NCI-H1417 (cell line): ENCODE results near the gene SMARCB1.

Source experiments
- DNase-seq, 3 experiments: peaks; one replicate each; lab custom pipeline; 2025; lab: John Stamatoyannopoulos, UW

Gene SMARCB1

GRCh38 chr22:23803001-23803819 is 16.4 kb downstream of the SMARCB1 start:
- no peak for DNase-seq

- no peak for DNase-seq
These were observed 18.1 kb downstream of the SMARCB1 start for GRCh38 chr22:23804781-23805291.

GRCh38 chr22:23806837-23807236 is 20.1 kb downstream of the SMARCB1 start:
- DNase-seq: no peak

- no peak for DNase-seq
These were observed 25.6 kb downstream of the SMARCB1 start for GRCh38 chr22:23812378-23812777.

- no peak for DNase-seq
These were observed 28.9 kb downstream of the SMARCB1 start for GRCh38 chr22:23815541-23816155.

- no peak for DNase-seq
These were observed 29.6 kb downstream of the SMARCB1 start for GRCh38 chr22:23816156-23816976.

- DNase-seq: no peak
These were observed 30.4 kb downstream of the SMARCB1 start for GRCh38 chr22:23817146-23817545.

- no peak for DNase-seq
These were observed 31.8 kb downstream of the SMARCB1 start for GRCh38 chr22:23818541-23818940.

GRCh38 chr22:23820748-23821211 is 34.0 kb downstream of the SMARCB1 start:
- DNase-seq: peak in 1 of 3 experiments; percentile 41

GRCh38 chr22:23822101-23822671 is 35.4 kb downstream of the SMARCB1 start:
- no peak for DNase-seq

GRCh38 chr22:23823331-23823791 is 36.6 kb downstream of the SMARCB1 start:
- DNase-seq: no peak

GRCh38 chr22:23824476-23825245 is 37.9 kb downstream of the SMARCB1 start:
- no peak for DNase-seq

- DNase-seq: no peak
These were observed 38.6 kb downstream of the SMARCB1 start for GRCh38 chr22:23825246-23825905.

- DNase-seq: peak in 1 of 3 experiments; percentile 30
These were observed 40.0 kb downstream of the SMARCB1 start for GRCh38 chr22:23826510-23827350.

GRCh38 chr22:23827351-23827995 is 40.7 kb downstream of the SMARCB1 start:
- no peak for DNase-seq

- DNase-seq: no peak
These were observed 42.3 kb downstream of the SMARCB1 start for GRCh38 chr22:23828800-23829680.

- no peak for DNase-seq
These were observed 43.1 kb downstream of the SMARCB1 start for GRCh38 chr22:23829845-23830372.

- no peak for DNase-seq
These were observed 44.5 kb downstream of the SMARCB1 start for GRCh38 chr22:23831261-23831660.
